CD4-positive, alpha-beta memory T cell (primary cell): ENCODE measurements around the gene UXS1. TPM values are rescaled to one million over a fixed set of nuclear protein-coding genes. Genes with fewer than 3 reads are reported as not detected.

Experiments used
- CTCF ChIA-PET: fragments of 350-600 bp; sonication (Branson Sonifier 250); formaldehyde crosslinking; loops from one replicate; lab custom pipeline; 2021; ENCODE audit warnings: inconsistent platforms; ENCODE audit not compliant: partially characterized antibody; lab: Charles Lee
- POLR2A ChIA-PET: fragments of 350-600 bp; sonication (Branson Sonifier 250); formaldehyde crosslinking; loops from one replicate; lab custom pipeline; 2021; ENCODE audit not compliant: partially characterized antibody; lab: Charles Lee
- DNase-seq, 5 donors: peaks; one replicate each; pipeline versions ENCODE4 v3.0.0 to v3.0.0-alpha.2; 2020 to 2022; ENCODE audit warnings: mixed read lengths in 1 of 5
- H3K27ac ChIP-seq: one replicate; pipeline ENCODE4 v1.7.0; 2013; ENCODE audit warnings: low read depth, low read length
- H3K27me3 ChIP-seq: 2 replicates; pipeline ENCODE4 v1.7.0; 2013; ENCODE audit warnings: mild to moderate bottlenecking, low read length, moderate library complexity; ENCODE audit not compliant: insufficient read depth
- H3K36me3 ChIP-seq: 2 replicates; pipeline ENCODE4 v1.7.0; 2013; ENCODE audit warnings: mild to moderate bottlenecking, low read length, moderate library complexity; ENCODE audit not compliant: insufficient read depth
- H3K4me1 ChIP-seq: 2 replicates; pipeline ENCODE4 v1.7.0; 2013; ENCODE audit warnings: mild to moderate bottlenecking, low read length, moderate library complexity; ENCODE audit not compliant: insufficient read depth
- H3K4me3 ChIP-seq, 2 donors: one replicate each; pipeline ENCODE4 v1.7.0; 2013; ENCODE audit warnings: low read length in 2 of 2, mild to moderate bottlenecking in 1 of 2
- H3K9me3 ChIP-seq, 2 donors: one replicate each; pipeline ENCODE4 v1.7.0; 2013; ENCODE audit warnings: low read length in 2 of 2, control low read depth in 1 of 2; ENCODE audit not compliant: control insufficient read depth in 1 of 2
- H3K27ac Mint-ChIP-seq, 7 donors: one replicate each; pipeline ENCODE4 v1.8.0; 2020 to 2021; ENCODE audit warnings: mixed read lengths in 7 of 7, mild to moderate bottlenecking in 6 of 7, inconsistent platforms in 3 of 7, moderate library complexity in 3 of 7
- H3K27me3 Mint-ChIP-seq, 2 donors: one replicate each; pipeline ENCODE4 v1.8.0; 2020 to 2021; ENCODE audit warnings: mixed read lengths in 2 of 2
- H3K36me3 Mint-ChIP-seq, 2 donors: one replicate each; pipeline ENCODE4 v1.8.0; 2020 to 2021; ENCODE audit warnings: mixed read lengths in 2 of 2, inconsistent platforms in 1 of 2, mild to moderate bottlenecking in 1 of 2
- H3K4me1 Mint-ChIP-seq, 4 donors: one replicate each; pipeline ENCODE4 v1.8.0; 2020 to 2021; ENCODE audit warnings: mixed read lengths in 4 of 4, mild to moderate bottlenecking in 1 of 4
- H3K4me3 Mint-ChIP-seq, 8 donors: one replicate each; pipeline ENCODE4 v1.8.0; 2020 to 2021; ENCODE audit warnings: mixed read lengths in 8 of 8, mild to moderate bottlenecking in 7 of 8, moderate library complexity in 6 of 8, inconsistent platforms in 3 of 8
- H3K9me3 Mint-ChIP-seq, 8 donors: one replicate each; pipeline ENCODE4 v1.8.0; 2020 to 2021; ENCODE audit warnings: mixed read lengths in 8 of 8, mild to moderate bottlenecking in 5 of 8, inconsistent platforms in 3 of 8, moderate library complexity in 1 of 8
- intact Hi-C: fragments of 100-400 bp; cut with micrococcal nuclease; formaldehyde crosslinking; loops from one replicate; pipeline ENCODE4 v1.15.1; 2023
- polyA plus RNA-seq, 2 donors: library from polyadenylated mRNA; unstranded; fragments of 300-500 nt; fragmentation: Illumina TruSeq; gene quantifications; one replicate each; pipeline ENCODE4 v1.2.3, GENCODE V29; 2021
- total RNA-seq, 2 experiments: library from RNA; stranded (reverse); gene quantifications; one replicate each; pipeline ENCODE4 v1.2.3, GENCODE V29; 2021

Gene UXS1
- total and polyA plus RNA-seq, 4 experiments from 2014 or later, result 87.2 to 150 (median 118) TPM

DNA sequence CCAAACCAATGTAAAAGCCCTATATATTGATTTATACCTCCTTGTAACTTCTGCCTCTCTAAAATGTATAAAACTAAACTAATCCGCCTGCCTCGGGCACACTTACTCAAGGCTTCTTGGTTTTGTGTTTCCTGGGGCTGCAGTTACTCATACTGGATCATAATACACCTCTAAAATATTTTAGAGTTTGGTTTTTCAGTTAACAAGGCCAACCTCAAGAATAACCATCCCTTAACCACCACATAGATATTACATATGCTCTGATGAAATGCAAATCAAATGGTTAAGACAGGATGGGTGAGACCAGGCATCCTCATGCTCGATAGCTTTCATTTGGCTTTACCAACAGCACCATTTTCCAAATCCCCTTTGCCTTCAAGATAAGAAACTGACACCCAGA, 46.4 kb downstream of the UXS1 start:
- Mint-ChIP-seq H3K27me3 (no peaks in the 10 kb centered on the region), H3K36me3 (peaks cover 58 to 73% of the 10 kb centered on the region in 2 donors), H3K9me3 (peaks cover 0 to 7% (median 1%) of the 10 kb centered on the region in 8 donors), H3K4me1 (peaks cover 48 to 84% (median 63%) of the 10 kb centered on the region in 4 donors), H3K27ac (peak overlapping the region; percentile 74 to 97 (median 93)), H3K4me3 (peak overlapping the region; percentile 30 to 79 (median 63))
- peaks cover 70% of the 10 kb centered on the region for H3K4me1 ChIP-seq
- H3K36me3 ChIP-seq, result peaks cover 12% of the 10 kb centered on the region
- CTCF ChIA-PET, result interaction anchor here (0.9 to 4.4 kb wide), 6 partner anchors 9 to 397 kb away, joined by 3 to 30 read pairs (median 4); no protein-coding TSS in a partner anchor
- H3K27ac ChIP-seq, result peak overlapping the region; percentile 28
- DNase-seq, result peak in 2 of 5 donors; percentile 26 to 38
- no peaks in the 10 kb centered on the region for H3K9me3 ChIP-seq
- no peaks in the 10 kb centered on the region for H3K27me3 ChIP-seq
- intact Hi-C loops, result loop anchor here (2.0 to 10.0 kb wide), 2 partner anchors 13 to 47 kb away; partner anchors contain the start of gene UXS1
- POLR2A ChIA-PET, result interaction anchor here (1.0 to 13.8 kb wide), 5 partner anchors 9 to 46 kb away, joined by 4 to 308 read pairs (median 6); no protein-coding TSS in a partner anchor
- H3K4me3 ChIP-seq, result no peak overlapping the region

DNA sequence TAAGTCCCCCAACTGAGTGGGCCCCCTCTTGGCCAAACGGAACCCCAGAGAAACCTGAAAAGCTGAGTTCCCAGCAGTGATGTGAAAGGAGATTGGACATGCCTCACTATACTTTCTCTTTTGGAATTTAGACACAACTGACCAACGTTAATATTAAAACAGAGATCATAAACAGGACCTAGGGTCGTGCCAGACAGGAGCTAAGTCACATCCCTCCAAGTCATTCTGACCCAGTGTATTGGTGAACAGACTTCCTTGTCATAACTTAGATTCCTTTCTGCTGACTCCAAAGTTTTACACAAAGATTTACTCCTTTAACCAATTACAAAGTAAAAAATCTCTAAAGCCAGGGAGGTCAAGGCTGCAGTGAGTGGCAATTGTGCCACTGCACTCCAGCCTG, 46.9 kb downstream of the UXS1 start:
- H3K9me3 Mint-ChIP-seq, result peaks cover 0 to 2% (median 0%) of the 10 kb centered on the region in 8 donors
- ChIA-PET CTCF (interaction anchor here (4.4 kb wide), 1 partner anchor 10 kb away, joined by 30 read pairs; no protein-coding TSS in a partner anchor), POLR2A (interaction anchor here (1.0 to 13.8 kb wide), 5 partner anchors 9 to 46 kb away, joined by 4 to 308 read pairs (median 6); no protein-coding TSS in a partner anchor)
- Histone ChIP-seq H3K27ac (peak overlapping the region; percentile 28), H3K27me3 (no peaks in the 10 kb centered on the region), H3K4me3 (no peak overlapping the region), H3K4me1 (peaks cover 75% of the 10 kb centered on the region), H3K36me3 (peaks cover 12% of the 10 kb centered on the region), H3K9me3 (no peaks in the 10 kb centered on the region)
- no peak for DNase-seq
- peaks cover 60 to 76% of the 10 kb centered on the region in 2 donors for H3K36me3 Mint-ChIP-seq
- H3K27ac Mint-ChIP-seq, result peak overlapping the region; percentile 74 to 97 (median 93)
- H3K27me3 Mint-ChIP-seq, result no peaks in the 10 kb centered on the region
- H3K4me3 Mint-ChIP-seq, result peak overlapping the region in 7 of 8 donors; percentile 29 to 79 (median 62)
- H3K4me1 Mint-ChIP-seq, result peaks cover 54 to 86% (median 67%) of the 10 kb centered on the region in 4 donors
- intact Hi-C loops, result loop anchor here (2.0 to 10.0 kb wide), 2 partner anchors 14 to 48 kb away; partner anchors contain the start of gene UXS1

DNA sequence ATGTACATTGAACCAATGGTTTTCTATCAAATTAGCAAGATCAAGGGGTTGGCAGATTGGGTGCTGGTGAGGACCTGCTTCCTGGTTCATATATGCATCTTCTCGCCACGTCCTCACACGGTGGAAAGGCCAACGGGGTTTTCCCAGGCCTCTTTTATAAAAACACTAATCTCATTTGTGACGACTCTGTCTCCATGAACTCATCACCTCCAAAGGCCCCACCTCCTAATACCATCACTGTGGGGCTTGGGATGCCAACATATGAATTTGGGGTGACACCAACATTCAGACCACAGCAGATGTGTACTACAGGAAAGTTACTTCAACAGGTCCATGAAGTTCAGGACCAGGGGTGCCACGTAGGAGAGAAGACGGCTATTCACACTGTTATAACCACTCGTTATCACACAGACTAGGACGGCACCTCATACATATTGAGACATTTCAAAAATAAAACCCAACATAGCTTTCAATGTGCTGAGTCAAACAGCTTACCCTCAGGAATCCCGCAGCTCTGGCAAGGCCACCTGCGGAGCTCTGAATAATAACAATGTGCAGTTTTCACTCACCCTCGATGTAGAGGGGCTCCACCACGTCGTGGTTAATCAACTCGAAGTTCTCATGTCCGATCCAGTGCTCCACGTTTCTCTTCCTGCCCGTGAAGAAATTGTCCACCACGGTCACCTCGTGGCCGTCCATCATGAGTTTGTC, 49.3 kb downstream of the UXS1 start:
- peak; percentile 58 to 91 (median 72) for DNase-seq
- peaks cover 61 to 83% (median 69%) of the 10 kb centered on the region in 4 donors for H3K4me1 Mint-ChIP-seq
- H3K4me1 ChIP-seq, result peaks cover 95% of the 10 kb centered on the region
- H3K27ac Mint-ChIP-seq, result peak overlapping the region; percentile 88 to 99 (median 95)
- peaks cover 8% of the 10 kb centered on the region for H3K36me3 ChIP-seq
- H3K36me3 Mint-ChIP-seq, result peaks cover 47 to 64% of the 10 kb centered on the region in 2 donors
- H3K9me3 ChIP-seq, result no peaks in the 10 kb centered on the region
- CTCF ChIA-PET, result interaction anchor here (2.8 to 4.4 kb wide), 2 partner anchors 13 to 15 kb away, joined by 9 to 30 read pairs; no protein-coding TSS in a partner anchor
- peak overlapping the region; percentile 52 to 83 (median 75) for H3K4me3 Mint-ChIP-seq
- no peak overlapping the region for H3K4me3 ChIP-seq
- POLR2A ChIA-PET, result interaction anchor here (13.8 kb wide), 1 partner anchor 13 kb away, joined by 308 read pairs; no protein-coding TSS in a partner anchor
- H3K27me3 ChIP-seq, result no peaks in the 10 kb centered on the region
- H3K27me3 Mint-ChIP-seq, result no peaks in the 10 kb centered on the region
- intact Hi-C loops, result loop anchor here (10.0 kb wide), 1 partner anchor 50 kb away; the partner anchor contains the start of gene UXS1
- H3K27ac ChIP-seq, result peak overlapping the region; percentile 62
- H3K9me3 Mint-ChIP-seq, result no peaks in the 10 kb centered on the region

GRCh38 chr2:106143495-106144215, 50.4 kb downstream of the UXS1 start:
- intact Hi-C loops, result loop anchor here (10.0 kb wide), 1 partner anchor 51 kb away; the partner anchor contains the start of gene UXS1
- Mint-ChIP-seq H3K4me3 (peak overlapping the region in 4 of 8 donors; percentile 26 to 83 (median 75)), H3K4me1 (peaks cover 63 to 84% (median 71%) of the 10 kb centered on the region in 4 donors), H3K36me3 (peaks cover 40 to 60% of the 10 kb centered on the region in 2 donors), H3K27ac (peak overlapping the region; percentile 88 to 99 (median 95)), H3K27me3 (no peaks in the 10 kb centered on the region), H3K9me3 (no peaks in the 10 kb centered on the region)
- Histone ChIP-seq H3K27ac (peak overlapping the region; percentile 62), H3K4me3 (no peak overlapping the region), H3K9me3 (no peaks in the 10 kb centered on the region), H3K36me3 (peaks cover 8% of the 10 kb centered on the region), H3K27me3 (no peaks in the 10 kb centered on the region), H3K4me1 (peaks cover 95% of the 10 kb centered on the region)
- ChIA-PET POLR2A (interaction anchor here (13.8 kb wide), 1 partner anchor 14 kb away, joined by 308 read pairs; no protein-coding TSS in a partner anchor), CTCF (interaction anchor here (2.8 kb wide), 1 partner anchor 16 kb away, joined by 9 read pairs; no protein-coding TSS in a partner anchor)
- DNase-seq, result no peak

- no peak for DNase-seq
- H3K27ac Mint-ChIP-seq, result peak overlapping the region; percentile 22 to 92 (median 73)
- no peak overlapping the region for H3K4me3 ChIP-seq
- ChIA-PET POLR2A (interaction anchor here (13.8 kb wide), 1 partner anchor 15 kb away, joined by 308 read pairs; no protein-coding TSS in a partner anchor), CTCF (no interaction called here)
- no peaks in the 10 kb centered on the region for H3K27me3 ChIP-seq
- no peaks in the 10 kb centered on the region for H3K9me3 ChIP-seq
- peak overlapping the region; percentile 1 for H3K27ac ChIP-seq
- peaks cover 8% of the 10 kb centered on the region for H3K36me3 ChIP-seq
- intact Hi-C loops, result loop anchor here (10.0 kb wide), 1 partner anchor 52 kb away; the partner anchor contains the start of gene UXS1
- H3K4me1 Mint-ChIP-seq, result peaks cover 67 to 87% (median 74%) of the 10 kb centered on the region in 4 donors
- peaks cover 43 to 59% of the 10 kb centered on the region in 2 donors for H3K36me3 Mint-ChIP-seq
- H3K27me3 Mint-ChIP-seq, result no peaks in the 10 kb centered on the region
- H3K9me3 Mint-ChIP-seq, result no peaks in the 10 kb centered on the region
- H3K4me3 Mint-ChIP-seq, result peak overlapping the region in 4 of 8 donors; percentile 2 to 40 (median 10)
- H3K4me1 ChIP-seq, result peaks cover 98% of the 10 kb centered on the region
These were observed 51.4 kb downstream of the UXS1 start for GRCh38 chr2:106142683-106143082.

- Histone ChIP-seq H3K4me3 (no peak overlapping the region), H3K27me3 (no peaks in the 10 kb centered on the region), H3K27ac (no peak overlapping the region), H3K9me3 (no peaks in the 10 kb centered on the region), H3K36me3 (peaks cover 8% of the 10 kb centered on the region), H3K4me1 (peaks cover 86% of the 10 kb centered on the region)
- no peak for DNase-seq
- Mint-ChIP-seq H3K27me3 (no peaks in the 10 kb centered on the region), H3K9me3 (no peaks in the 10 kb centered on the region), H3K36me3 (peaks cover 43 to 52% of the 10 kb centered on the region in 2 donors), H3K27ac (peak overlapping the region; percentile 12 to 96 (median 89)), H3K4me3 (peak overlapping the region in 6 of 8 donors; percentile 1 to 59 (median 12)), H3K4me1 (peaks cover 60 to 76% (median 66%) of the 10 kb centered on the region in 4 donors)
- ChIA-PET CTCF (interaction anchor here (1.0 to 5.7 kb wide), 3 partner anchors 8 to 38 kb away, joined by 3 to 56 read pairs (median 4); no protein-coding TSS in a partner anchor), POLR2A (interaction anchor here (0.5 to 13.8 kb wide), 8 partner anchors 17 to 825 kb away, joined by 3 to 308 read pairs (median 4); no protein-coding TSS in a partner anchor)
- intact Hi-C loops, result loop anchor here (10.0 kb wide), 1 partner anchor 54 kb away; the partner anchor contains the start of gene UXS1
These were observed 53.2 kb downstream of the UXS1 start for GRCh38 chr2:106140913-106141312.
